ENCODE data around the gene SUPT3H.
"Not testable (repeated sequence)": the region's sequence is repeated elsewhere in the genome, so short reads cannot be mapped to it uniquely, and the experiment has no call there.

GRCh38 chr6:45145658-45146057 lies 232.1 kb downstream of the SUPT3H start:
- TF ChIP-seq, protein P1, sequence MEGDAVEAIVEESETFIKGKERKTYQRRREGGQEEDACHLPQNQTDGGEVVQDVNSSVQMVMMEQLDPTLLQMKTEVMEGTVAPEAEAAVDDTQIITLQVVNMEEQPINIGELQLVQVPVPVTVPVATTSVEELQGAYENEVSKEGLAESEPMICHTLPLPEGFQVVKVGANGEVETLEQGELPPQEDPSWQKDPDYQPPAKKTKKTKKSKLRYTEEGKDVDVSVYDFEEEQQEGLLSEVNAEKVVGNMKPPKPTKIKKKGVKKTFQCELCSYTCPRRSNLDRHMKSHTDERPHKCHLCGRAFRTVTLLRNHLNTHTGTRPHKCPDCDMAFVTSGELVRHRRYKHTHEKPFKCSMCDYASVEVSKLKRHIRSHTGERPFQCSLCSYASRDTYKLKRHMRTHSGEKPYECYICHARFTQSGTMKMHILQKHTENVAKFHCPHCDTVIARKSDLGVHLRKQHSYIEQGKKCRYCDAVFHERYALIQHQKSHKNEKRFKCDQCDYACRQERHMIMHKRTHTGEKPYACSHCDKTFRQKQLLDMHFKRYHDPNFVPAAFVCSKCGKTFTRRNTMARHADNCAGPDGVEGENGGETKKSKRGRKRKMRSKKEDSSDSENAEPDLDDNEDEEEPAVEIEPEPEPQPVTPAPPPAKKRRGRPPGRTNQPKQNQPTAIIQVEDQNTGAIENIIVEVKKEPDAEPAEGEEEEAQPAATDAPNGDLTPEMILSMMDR (IDR thresholded peaks at IDR 0.05) = not testable (repeated sequence)
- TF ChIP-seq POLR2AphosphoS5, POLR2A (IDR thresholded peaks at IDR 0.05): not testable (repeated sequence)

Data from breast epithelium (tissue), 3 donors.